K562 treated with DMSO at 1 percent for 48 hours (cell line): ENCODE measurements around the gene STARD9. TPM values are rescaled to one million over a fixed set of nuclear protein-coding genes. Genes with fewer than 3 reads are reported as not detected.

Experiments used
- total RNA-seq: library from RNA; unstranded; fragments of 300-600 nt; gene quantifications from 2 replicates; pipeline ENCODE4 v1.2.3, GENCODE V29; 2022; ENCODE audit warnings: low replicate concordance; ENCODE audit errors: extremely low read depth

The STARD9 gene
- total RNA-seq, result not detected in 2 replicates

DNA sequence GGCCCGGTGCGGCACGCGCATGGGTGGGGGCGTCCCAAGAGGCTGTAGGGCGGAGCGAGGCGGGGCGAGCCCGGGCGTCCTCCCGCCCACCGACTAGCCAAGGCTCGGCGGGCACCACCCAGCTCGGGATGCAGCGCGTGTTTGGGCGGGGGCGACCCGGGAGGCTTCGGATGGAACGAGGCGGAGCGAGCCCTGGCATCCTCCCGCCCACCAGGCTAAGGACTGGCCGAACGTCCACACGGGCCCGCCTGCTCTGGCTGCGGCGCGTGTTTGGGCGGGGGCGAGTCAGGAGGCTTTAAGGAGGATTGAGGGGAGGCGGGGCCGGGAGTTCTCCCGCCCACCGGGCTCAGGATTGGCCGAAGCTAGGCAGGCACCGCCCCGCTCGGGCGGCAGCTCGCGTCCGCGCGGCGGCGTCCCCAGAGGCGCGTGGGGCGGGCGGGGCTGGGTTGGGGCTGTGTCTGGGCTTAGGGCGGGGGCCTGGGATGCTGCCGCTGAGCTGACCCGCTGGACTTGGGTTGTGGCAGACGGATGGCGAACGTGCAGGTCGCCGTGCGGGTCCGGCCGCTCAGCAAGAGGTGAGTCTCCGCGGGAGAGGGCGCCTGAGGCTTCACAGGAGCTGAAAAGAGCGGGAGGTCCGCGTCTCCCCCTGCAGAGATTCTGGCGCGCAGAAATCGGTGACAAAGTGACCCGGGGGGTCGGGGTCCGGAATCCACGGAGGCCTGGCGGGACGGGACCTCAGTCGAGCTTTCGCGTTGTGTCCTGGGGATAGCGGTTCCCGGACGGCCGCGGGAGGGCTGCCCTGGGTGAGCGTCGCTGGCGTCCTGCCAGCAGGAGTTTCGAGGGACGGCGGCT lies at the start of gene STARD9:
Gene STARD9, plus strand, starts transcription at position 419 of the 852 bp plus-strand sequence. Its CDS starts 110 bp downstream, at position 529.

DNA sequence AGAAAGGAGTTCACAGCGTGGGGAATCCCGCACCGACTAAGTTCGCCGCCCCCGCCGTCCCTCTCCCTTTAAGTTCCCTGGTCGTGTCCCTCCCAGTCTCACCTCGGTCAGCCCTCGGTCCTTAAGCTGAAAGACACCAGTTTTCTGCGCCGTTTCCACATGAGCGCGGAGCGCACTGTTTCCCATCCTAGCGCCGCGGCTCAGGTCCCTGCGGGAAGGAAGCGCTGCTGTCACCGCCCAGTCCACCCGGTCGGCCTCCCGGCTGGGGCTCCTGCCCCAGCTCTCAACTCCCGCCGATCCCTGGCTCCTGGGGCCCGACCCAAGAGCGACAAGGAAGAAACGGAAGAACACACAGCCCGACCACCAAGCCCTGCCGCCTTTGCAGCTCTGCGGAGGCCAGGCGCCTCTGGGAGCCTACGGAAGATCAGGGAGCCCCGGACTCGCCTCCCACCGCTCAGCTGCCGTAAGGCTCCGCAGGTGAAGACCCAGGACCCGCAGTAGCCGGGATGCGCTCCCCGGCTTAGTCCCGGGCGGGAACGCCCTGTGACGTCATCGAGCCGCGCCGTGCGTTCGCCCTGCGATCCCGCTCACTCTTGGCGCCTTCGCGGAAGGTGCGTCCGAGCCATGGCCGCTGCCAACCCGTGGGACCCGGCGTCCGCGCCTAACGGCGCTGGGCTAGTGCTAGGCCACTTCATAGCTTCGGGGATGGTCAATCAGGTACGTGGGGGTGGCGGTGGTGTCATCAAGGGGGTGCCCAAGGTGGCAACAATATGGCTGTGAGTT lies 27.0 kb upstream of the STARD9 start, which contains the start of the genes HAUS2 and LRRC57:
Gene HAUS2, plus strand, starts transcription at position 590 of the 783 bp plus-strand sequence. Its CDS starts 35 bp downstream, at position 625.
Gene LRRC57, minus strand, starts transcription at position 545 of the 783 bp plus-strand sequence. Its CDS starts 359 bp downstream, at position 186.

GRCh38 chr15:42736793-42737528 lies 161.6 kb downstream of the STARD9 start, which contains the start of gene CDAN1:
TSS of gene CDAN1 (minus strand) at chr15:42737128. CDS start at chr15:42737102, 26 bp downstream.

Other genes with a start within 250 kb of the STARD9 start
- not detected in 2 replicates for gene CAPN3, start 216.1 kb upstream of the STARD9 start, total RNA-seq
- not detected in 2 replicates for gene ZNF106, start 84.5 kb upstream of the STARD9 start, total RNA-seq
- not detected in 2 replicates for gene SNAP23, start 80.0 kb upstream of the STARD9 start, total RNA-seq
- not detected in 2 replicates for gene LRRC57, start 26.8 kb upstream of the STARD9 start, total RNA-seq
- not detected in 2 replicates for gene HAUS2, start 26.8 kb upstream of the STARD9 start, total RNA-seq
- not detected in 2 replicates for gene CDAN1, start 161.5 kb downstream of the STARD9 start, total RNA-seq